NCI-H2081 treated with DMSO at 0.1 percent for 48 hours (cell line): ENCODE results near the gene CDH11.

Source experiments
- DNase-seq: peaks from one replicate; lab custom pipeline; 2025; lab: John Stamatoyannopoulos, UW

Gene CDH11, protein sequence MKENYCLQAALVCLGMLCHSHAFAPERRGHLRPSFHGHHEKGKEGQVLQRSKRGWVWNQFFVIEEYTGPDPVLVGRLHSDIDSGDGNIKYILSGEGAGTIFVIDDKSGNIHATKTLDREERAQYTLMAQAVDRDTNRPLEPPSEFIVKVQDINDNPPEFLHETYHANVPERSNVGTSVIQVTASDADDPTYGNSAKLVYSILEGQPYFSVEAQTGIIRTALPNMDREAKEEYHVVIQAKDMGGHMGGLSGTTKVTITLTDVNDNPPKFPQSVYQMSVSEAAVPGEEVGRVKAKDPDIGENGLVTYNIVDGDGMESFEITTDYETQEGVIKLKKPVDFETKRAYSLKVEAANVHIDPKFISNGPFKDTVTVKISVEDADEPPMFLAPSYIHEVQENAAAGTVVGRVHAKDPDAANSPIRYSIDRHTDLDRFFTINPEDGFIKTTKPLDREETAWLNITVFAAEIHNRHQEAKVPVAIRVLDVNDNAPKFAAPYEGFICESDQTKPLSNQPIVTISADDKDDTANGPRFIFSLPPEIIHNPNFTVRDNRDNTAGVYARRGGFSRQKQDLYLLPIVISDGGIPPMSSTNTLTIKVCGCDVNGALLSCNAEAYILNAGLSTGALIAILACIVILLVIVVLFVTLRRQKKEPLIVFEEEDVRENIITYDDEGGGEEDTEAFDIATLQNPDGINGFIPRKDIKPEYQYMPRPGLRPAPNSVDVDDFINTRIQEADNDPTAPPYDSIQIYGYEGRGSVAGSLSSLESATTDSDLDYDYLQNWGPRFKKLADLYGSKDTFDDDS

DNA sequence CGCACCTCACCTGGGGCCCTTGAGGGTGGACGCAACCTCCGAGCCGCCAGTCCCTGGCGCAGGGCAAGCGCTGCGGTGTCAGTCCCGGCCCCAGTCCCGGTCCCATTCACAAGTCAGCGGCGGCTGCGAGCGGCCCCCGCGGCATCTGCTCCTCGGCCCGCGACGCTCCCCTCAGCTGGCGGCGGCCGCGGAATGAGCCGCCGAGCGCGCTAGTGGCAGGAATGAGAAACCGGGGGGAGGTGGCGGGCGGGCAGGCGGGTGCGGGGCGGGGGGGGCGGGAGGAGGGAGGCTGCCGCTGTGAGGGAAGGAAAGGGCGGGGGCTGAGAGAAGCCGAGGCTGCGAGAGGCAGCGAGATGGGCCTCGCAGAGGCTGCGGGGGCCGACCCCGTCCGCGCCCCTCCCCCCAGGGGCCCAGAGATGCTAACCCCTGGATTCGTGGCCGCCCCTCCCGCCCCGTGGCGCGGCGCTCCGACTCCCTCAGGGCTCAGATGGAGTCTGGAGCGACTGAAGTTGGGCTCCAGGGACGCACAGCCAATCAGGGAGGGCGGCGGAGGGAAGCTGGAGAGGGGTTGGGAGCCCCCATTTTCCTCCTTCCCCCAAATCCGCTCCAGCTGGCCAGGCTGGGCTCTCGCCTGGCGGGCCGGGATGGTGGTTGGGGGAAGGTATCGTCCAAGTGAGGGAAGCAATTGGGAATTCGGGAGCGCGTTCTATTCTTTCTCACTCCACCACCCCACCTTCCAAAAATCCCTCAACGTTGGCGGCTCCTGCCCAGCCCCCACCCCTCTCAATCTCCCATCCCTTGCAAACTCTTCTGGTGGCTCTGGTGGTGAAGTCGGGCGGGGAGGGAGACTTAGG is at the start of gene CDH11:
TSS of gene CDH11 (minus strand) at position 194 of the 854 bp plus-strand sequence. CDS start 117,194 bp downstream, outside the sequence.
- no peak for DNase-seq

DNA sequence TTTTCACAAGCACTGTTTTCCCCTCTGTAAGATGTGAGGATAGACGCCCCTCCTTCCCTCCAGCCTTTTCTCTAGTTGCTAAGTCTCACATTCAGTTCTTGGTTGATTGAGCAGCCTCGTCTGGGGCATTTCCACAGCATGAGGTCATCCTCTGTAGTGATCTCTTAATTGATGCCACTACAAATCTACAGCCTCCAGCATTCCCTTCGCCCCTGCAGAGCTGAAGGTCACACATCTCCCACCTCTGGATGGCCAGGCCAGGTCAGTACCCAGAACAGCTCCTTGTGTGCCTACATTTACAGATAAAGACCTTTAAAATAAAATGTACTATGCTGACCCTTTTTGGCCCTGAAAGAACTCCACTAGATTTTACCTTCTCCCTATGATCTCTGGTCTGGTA is 32.5 kb upstream of the CDH11 start:
- no peak for DNase-seq

DNA sequence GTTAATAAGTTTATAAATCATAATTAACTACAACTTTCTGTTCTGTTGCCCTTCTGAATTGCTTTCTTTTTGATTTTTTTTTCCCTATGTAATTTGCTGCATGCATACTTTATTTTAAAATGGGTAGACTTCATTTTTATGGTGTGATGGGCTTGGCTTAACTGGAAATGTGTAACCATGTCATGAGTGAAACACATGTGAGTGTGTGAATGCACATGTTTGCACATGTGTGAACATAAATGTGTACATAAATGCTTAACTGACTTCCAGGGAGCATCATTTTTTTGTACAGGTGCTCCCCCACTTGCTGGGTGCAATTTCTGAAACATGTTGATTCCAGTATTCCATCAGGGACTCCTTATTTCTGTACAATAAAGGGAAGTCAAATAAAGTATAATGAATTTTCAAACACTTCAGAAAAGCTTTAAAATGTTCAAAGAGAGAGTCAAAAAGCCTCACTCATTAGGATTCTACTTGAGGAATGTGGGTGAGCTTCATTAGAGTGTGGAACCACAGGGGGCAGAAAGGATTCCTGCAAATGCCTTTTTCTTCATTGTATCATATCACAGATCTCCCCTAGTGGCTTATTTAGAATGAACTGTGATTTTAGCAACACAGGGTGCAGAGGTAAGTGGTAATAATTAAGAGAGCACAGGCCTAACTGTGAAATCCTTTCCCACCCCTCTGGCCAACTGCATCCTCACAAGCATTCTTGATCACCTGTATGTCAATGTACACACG is 31.7 kb upstream of the CDH11 start:
- no peak for DNase-seq

DNA sequence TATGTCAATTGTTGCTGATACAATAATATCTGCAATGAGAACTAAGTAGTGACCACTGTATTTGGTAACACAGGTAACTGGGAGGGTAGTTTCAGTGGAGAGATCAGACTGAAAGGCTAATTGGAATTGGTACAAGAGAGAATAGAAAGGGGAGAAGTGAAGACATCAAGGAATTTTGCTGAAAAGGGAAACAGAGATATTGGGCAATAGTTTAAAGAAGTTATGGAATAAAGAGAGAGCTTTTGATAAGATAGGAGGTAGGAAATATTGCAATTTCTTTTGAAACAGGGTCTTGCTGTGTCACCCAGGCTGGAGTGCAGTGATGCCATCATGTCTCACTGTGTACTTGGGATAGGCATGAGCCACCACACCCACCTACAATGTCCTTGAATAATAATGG is 26.9 kb upstream of the CDH11 start:
- no peak for DNase-seq

DNA sequence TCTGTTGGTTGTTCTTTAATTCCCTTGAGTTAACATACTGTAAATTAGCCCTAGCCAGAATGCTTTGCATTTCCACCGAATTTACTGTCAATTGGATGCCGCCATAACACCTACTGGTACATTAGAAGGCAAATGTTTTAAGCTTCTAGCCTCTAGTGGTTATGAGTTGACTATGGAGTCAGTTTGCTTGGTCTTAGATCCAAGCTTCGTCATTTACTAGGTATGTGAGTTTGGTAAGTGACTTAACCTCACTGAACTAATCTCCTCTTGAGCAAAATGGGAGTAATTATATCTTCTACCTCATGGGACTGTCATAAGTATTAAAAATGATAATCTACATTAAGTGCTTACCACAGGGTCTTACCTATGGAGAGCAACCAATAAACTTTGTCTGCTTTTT is 20.4 kb upstream of the CDH11 start:
- DNase-seq = no peak

DNA sequence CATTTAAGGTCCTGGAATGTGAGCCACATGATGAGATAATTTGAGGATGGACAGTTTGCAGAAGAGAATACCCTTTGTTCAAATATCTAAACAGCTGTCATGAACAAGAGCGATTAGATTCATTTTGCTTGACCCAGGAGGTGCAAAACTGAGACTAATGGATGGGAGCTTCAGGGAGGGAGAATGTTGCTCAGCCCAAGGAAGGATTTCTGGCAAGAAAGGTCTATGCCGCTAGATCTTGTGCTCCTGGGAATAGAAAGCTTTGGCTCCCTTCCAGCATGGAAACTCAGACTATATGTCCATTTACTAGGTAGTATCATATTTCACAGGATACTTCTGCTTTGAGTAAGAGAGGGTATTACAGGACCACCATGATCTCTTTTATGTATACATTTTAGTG is 14.8 kb upstream of the CDH11 start:
- no peak for DNase-seq

DNA sequence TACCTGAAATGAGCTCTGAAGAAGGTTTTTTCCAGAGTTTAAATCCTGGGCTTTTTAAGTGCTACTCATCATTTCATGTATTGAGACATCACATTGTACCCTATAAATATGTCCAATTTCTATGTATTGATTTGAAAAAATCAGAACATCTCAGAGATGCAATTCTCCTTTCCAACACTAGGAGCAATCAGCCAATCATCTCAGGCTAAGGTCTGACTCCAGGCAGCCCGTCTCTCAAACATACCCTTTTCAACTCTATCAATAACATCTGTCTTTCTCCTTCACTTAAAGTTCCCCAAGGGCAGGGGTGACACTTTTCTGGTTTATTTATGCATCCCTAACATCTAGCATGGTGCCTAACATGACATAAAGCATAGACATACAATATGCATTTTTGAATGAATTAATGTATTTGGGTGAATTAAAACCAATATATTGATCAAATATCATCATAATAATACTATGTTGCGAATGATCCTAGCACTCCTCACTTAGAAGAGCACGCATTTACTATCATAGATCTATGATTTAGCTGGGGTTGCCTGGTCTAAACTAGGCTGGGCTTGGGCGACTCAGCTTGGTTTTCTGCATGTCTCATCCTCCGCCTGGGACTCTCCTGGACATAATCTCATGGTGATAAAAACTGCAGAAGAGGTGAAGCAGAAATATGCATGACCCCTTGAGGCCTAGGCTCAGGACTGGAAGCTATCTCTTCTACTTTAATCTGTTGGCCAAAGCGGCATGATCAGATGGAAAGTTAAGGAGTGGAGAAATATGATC is 5.2 kb upstream of the CDH11 start:
- no peak for DNase-seq

DNA sequence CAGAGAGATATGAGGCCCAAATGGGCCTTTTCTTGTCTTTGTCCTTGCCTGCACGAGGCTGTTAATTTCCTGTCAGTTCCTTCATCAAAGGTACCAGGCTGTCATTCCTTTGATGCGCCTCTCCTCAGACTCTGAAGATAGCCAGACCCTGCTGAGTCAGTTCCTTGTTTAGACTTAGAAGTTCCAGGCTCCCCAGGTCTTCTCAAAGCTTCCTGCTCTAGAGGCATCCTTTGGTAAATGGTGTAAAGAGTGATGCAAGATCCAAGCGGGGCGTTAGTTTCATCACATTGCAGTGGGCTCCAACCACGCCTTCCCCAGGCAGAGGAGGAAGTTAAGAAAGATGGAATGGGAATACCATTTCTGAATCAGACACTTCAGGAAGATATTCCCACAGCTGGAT is 4.0 kb upstream of the CDH11 start:
- DNase-seq = no peak

DNA sequence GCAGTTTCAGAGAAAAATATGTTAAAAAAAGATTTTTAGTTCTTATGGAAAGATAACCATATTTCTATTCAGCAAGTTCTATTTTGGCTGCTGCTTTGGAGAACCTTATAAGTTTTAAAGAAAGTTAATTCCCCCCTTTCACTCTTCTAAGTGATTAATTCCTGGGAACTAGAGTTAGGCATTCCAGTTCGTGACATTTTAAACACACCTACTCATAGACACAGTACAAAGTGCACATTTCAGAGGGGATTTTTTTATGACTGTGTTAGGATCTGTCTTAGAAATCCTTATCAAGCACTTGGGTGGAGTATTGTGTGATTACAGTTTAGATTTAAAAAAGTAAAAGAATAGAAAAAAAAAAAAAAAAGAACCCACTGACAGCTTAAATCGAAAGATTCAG is 3.5 kb upstream of the CDH11 start:
- no peak for DNase-seq

DNA sequence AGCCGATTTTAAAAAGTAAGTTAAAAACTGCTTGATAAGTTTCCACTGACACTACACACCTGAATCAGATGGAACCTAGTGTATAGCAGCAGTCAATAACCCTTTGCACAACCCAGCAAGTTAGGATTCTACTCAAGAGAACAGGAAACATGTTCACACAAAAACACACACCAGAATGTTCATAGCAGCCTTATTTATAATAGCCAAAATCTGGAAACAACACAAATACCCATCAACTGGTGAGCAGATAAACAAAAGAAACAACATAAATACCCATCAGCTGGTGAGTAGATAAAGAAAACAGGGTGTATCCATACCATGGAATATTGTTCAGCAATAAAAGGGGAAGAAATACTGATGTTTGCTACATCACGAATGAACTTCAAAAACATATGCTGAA is 2.7 kb upstream of the CDH11 start:
- DNase-seq = no peak

DNA sequence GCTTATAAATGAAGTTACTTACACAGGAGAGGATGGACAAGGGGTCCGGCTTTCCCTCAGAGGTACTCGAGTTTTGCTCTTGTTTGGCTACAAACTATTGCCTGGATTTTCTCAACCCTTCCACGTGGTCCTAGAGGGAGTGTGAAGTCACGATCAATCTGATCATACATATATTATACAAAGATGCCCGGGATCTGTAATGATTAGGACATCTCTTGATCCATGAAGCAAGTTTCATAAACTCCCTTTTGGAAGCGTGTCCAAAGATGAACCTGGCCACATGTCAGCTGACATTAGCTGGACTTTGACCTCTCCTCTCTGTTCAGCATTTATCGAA is 2.3 kb upstream of the CDH11 start:
- DNase-seq = no peak

DNA sequence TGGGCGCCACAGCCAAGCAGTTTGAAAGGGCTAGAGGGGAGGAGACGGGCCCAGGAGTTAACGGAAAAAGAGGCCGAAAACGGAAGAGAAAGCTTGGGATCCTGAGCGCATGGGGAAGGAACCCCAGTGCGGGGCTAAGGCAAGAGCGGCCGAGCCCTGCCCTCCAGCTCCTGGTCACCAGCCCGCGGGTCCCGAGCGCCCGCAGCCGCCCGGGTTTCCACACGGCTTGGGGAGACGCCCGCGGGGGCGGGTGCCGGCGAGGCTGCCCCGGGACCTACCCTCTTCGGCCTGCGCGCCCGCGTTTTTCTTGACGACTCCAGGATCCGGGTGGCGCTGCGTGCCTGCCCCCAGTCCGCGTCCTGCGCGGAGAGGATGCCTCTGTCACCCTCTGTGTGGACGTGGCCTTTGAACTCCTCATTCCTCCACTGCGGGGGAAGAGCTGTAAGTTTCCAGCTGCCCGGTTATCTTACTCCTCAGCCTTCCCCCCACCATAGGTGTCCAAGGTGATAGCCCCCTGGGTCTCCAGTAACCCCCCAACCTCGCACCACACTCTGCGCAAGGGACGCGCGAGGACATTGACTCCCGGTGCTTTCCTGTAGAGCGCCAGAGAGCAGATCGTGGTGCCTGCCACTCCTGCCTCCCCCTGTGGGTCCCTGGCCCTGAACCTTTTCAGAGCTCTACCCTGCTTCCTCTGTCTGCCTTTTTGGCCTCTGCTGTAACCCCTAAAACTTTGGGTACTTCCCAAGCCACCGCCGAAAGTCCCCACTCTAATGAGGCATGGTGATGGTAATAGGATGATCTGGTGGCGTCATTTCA is 1.7 kb upstream of the CDH11 start:
- DNase-seq = no peak

DNA sequence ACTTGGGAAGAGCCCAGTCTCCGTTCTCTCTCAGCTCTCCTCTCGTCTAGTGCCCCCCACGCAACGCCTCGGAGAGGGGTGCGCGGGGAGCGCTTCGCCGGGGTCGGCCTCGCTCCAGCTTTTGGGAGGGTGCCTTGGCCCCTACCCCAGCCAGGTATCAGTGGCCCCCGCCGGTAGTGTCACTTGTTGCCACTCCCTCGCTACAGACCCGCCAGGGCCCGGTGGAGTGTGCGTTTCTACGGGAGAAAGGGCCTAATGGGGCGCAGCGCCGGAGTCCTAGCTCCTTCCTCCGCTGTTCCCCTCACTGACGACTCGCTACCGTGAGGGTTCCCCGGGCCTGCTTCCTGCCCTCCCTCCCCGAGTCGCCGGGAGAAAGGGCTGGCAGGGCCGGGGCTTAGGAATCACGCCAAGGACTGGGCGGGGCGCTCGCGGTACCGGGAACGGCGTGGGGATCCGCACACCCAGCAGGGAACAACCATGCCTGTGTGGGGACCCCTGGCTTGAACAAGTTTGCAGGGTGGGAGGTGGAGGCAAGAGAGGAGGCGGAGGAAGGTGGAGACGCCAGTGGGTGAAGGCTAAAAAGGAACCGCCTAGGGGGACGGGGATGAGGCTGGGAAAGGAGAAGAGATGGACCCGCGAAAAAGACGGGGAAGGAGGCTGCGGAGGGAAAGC is 997 bp upstream of the CDH11 start:
- no peak for DNase-seq

DNA sequence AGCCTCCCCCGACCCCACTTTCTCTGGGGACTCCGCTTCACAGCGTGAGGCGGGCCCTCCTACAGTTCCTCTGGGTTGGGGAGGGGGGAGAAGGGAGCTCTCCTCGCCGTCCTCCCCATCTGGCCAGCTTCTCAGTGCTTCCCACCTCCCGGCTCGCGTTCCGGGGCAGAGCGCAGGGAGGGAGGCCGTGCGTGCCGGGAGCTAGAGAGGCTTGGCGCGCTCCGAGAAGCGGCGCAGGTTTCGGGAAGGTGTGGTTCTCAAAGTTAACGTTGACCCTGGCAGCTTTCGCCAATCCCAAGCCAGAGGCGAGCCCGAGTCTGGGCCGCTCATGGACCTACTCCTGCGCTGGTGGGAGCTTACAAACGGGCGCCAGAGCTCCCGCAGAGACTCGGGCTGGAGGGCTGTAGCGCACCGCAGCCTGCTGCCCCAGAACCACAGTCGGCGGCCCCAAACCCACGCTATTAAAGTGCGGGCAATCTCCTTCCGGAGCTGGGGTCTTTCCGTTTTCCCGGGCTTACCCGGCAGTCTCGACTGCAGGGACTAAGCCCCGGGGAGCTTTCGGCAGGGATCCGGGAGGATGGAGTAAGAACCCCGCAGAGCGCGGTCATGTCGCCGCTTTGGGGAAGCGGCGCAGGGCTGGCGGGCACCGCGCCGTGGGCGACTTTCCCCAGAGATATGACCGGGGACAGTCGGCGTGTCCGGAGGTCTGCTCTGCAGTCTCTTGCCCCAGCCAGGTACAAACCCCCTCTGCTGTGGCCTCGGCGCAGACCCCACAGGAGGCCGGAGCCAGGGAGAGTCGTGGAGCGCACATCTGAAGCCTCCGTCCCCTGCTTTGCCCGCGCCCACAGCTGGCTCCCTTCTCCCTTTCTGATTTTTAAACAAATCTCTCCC is 787 bp downstream of the CDH11 start:
- no peak for DNase-seq

DNA sequence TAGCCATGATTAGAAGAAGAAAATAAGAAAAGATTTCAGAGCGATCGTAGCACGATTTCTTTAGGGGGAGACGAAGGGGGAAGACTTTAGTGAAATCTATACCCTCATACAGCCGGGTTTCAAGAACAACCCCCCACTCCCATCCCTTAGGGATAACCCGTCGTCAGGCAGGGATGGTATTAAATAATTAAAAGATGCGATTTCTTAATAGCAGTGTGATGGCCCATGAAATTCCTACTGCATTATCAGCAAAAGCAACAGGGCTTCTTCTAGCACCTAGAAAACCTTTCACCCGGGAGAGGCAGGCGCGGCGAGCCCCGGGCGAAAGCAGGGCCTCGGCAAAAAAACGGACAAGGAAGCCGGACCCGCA is 1.4 kb downstream of the CDH11 start:
- no peak for DNase-seq

DNA sequence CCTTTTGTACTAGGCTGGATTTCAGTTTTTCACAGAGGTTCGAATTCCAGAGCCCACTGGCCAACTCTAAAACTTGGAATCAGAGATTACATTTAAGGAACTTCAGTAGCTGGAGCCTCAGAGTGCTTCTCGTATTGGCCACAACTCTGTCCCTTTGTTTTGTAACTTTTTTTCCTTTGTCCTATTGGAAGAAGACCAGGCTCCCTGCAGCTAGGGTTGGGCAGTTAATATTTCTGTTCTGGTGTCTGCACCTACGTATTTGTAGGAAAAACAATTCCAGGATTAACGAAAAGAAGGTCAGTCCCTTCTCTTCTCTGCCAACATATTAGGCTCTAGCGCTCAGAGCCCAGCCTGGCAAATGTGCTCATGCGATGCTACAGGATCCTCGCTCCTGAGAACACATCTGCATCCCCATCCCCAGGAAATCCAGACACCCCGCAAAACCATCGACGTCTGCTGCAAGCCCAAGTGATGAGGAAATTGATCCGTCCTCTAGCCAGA is 1.9 kb downstream of the CDH11 start:
- DNase-seq = no peak

DNA sequence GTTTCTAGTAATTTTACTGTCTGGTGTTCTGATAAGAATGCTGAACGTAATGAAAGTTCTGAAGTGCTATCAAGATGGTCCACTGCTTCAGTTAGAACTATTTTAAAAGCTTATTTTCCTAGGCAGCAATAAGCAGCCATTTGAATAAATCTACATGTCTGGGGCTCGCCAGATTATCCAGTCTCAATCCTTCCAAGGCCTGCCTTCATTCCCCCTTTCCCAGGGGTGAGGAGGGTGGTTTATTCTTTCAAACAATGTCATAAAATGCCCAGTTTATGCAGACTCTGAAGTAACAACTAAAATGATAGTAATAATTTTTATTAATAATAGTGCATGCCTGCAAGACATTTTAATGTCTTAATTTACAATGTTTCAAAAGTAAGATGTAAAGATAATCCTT is 2.4 kb downstream of the CDH11 start:
- no peak for DNase-seq

DNA sequence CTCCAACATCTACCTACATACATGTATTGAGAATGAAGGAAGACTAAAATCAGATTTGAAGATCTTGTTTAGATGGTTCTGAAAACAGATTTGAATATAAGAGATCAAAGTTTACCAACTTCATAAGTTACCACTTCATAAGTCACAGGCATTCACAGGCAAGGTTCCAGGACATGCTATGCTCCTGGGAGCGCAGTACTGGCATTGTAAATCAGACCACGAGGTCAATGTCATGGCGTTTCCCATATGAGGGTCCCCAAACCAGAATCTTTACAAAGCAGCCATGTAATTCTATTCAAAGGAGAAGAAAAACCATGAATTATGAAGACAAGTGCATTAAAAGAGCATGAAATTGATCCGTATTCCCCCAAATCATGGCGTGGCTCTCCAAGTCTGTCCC is 3.0 kb downstream of the CDH11 start:
- no peak for DNase-seq
